PFSK-1 (cell line): ENCODE data around the gene VPS13D.

Source experiments
- POLR2AphosphoS5 ChIP-seq: IDR thresholded peaks from 2 replicates; pipeline ENCODE4 v1.6.1; 2012; ENCODE audit warnings: low read depth, mild to moderate bottlenecking, control low read depth, low read length, moderate library complexity
- TF ChIP-seq, protein P1 (sequence below), 2 experiments: IDR thresholded peaks; 2 replicates each; pipeline versions ENCODE4 v1.6.1 to v1.8.0; 2011 to 2012; ENCODE audit warnings: low read depth in 2 of 2, low read length in 2 of 2, control low read depth in 1 of 2, inconsistent platforms in 1 of 2, mild to moderate bottlenecking in 1 of 2, moderate library complexity in 1 of 2; ENCODE audit not compliant: insufficient read depth in 1 of 2

DNA sequence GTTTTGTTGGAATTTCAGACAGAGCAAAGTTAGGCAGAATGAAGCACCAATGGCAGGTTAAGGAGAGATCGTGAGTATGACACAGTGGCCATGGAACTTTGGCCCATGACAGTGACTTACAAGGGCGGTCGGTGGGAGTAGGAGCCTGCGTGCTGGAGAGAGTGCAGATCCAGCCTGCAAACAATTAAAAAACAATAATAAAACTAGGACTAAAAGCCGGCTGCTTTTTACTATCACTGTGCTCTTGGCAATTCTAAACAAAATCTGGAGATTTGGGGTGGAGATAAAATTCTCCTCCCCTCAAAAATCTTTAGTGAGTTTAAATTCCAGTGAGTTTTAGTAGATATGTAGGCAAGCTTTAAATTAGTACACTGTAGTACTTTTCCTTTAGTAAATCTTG, 291.3 kb downstream of the VPS13D start:
- TF ChIP-seq POLR2AphosphoS5 = no peak
- TF ChIP-seq, protein P1, sequence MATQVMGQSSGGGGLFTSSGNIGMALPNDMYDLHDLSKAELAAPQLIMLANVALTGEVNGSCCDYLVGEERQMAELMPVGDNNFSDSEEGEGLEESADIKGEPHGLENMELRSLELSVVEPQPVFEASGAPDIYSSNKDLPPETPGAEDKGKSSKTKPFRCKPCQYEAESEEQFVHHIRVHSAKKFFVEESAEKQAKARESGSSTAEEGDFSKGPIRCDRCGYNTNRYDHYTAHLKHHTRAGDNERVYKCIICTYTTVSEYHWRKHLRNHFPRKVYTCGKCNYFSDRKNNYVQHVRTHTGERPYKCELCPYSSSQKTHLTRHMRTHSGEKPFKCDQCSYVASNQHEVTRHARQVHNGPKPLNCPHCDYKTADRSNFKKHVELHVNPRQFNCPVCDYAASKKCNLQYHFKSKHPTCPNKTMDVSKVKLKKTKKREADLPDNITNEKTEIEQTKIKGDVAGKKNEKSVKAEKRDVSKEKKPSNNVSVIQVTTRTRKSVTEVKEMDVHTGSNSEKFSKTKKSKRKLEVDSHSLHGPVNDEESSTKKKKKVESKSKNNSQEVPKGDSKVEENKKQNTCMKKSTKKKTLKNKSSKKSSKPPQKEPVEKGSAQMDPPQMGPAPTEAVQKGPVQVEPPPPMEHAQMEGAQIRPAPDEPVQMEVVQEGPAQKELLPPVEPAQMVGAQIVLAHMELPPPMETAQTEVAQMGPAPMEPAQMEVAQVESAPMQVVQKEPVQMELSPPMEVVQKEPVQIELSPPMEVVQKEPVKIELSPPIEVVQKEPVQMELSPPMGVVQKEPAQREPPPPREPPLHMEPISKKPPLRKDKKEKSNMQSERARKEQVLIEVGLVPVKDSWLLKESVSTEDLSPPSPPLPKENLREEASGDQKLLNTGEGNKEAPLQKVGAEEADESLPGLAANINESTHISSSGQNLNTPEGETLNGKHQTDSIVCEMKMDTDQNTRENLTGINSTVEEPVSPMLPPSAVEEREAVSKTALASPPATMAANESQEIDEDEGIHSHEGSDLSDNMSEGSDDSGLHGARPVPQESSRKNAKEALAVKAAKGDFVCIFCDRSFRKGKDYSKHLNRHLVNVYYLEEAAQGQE (IDR thresholded peaks at IDR 0.05; ENCODE audit: insufficient read depth in 1 of 2, low read depth in 2 of 2, low read length in 2 of 2) = no peak
